ENCODE results near the gene PARD6G.
"Not testable (repeated sequence)": the region's sequence is repeated elsewhere in the genome, so short reads cannot be mapped to it uniquely, and the experiment has no call there.

Gene PARD6G, protein sequence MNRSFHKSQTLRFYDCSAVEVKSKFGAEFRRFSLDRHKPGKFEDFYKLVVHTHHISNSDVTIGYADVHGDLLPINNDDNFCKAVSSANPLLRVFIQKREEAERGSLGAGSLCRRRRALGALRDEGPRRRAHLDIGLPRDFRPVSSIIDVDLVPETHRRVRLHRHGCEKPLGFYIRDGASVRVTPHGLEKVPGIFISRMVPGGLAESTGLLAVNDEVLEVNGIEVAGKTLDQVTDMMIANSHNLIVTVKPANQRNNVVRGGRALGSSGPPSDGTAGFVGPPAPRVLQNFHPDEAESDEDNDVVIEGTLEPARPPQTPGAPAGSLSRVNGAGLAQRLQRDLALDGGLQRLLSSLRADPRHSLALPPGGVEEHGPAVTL

DNA sequence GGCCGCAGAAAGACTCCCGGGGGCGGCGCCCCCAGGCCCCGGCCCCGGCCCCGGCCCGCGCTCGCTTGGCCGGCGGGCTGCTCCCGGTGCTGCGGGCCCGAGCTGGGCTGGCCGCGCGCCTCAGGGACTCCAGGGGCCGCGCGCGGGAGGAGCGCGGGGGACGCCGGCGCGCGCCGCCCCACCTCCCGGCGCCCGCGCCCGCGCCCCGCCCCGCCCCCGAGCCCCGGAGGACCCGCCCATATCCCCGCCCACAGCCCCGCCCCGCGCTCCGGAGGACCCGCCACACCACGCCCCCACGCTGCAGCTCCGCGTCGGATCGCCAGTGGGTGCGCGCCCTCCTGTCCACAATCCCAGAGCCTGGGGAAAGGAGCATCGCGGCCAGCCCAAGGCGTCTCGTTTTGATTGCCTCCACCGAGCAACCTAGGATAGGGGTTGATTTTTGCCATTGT is at the start of gene PARD6G:
Gene PARD6G (minus strand): TSS at position 122 of the 449 bp plus-strand sequence. CDS start 166 bp downstream, outside the sequence.
- peak; percentile 30 to 84 for DNase-seq

DNA sequence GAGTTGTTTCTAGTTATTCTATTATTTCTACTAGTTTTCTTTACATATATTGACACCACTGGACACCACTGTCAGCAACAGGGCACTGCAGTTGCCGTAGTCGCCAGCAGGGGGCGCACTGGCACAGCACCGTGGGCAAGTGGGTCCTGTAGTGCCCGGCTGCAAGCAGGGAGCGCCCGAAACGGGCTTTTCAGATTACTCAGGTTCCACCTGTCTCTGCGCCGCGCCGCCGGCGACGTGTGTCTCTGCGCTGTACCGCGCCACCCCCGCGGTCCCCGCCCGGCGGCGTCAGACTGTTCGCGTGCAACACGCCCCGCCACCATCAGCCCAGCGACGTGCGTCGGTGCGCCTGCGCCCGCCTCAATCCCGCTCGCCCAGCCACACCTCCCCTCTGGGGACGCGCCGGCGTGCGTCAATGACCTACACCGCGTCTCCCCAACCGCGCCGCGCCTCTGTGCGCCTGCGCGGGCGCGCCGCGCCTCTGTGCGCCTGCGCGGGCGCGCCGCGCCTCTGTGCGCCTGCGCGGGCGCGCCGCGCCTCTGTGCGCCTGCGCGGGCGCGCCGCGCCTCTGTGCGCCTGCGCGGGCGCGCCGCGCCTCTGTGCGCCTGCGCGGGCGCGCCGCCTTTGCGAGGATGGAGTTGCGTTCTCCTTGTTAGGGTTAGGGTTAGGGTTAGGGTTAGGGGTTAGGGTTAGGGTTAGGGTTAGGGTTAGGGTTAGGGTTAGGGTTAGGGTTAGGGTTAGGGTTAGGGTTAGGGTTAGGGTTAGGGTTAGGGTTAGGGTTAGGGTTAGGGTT is 15.1 kb upstream of the PARD6G start:
- DNase-seq, result not testable (repeated sequence)

DNA sequence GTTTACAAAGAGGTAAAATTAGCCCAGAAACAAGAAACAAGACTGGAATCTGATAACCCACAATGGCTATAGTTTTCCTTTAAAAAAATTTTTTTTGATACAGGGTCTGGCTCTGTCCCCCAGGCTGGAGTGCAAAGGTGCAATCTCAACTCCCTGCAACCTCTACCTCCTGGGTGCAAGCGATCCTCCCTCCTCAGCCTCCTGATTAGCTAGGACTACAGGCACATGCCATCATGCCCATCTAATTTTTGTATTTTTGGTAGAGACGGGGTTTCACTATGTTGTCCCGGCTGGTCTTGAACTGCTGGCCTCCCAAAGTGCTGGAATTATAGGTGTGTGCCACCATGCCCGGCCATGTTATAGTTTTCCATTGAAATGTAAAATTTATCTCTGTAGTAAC is 12.3 kb upstream of the PARD6G start:
- no peak for DNase-seq

DNA sequence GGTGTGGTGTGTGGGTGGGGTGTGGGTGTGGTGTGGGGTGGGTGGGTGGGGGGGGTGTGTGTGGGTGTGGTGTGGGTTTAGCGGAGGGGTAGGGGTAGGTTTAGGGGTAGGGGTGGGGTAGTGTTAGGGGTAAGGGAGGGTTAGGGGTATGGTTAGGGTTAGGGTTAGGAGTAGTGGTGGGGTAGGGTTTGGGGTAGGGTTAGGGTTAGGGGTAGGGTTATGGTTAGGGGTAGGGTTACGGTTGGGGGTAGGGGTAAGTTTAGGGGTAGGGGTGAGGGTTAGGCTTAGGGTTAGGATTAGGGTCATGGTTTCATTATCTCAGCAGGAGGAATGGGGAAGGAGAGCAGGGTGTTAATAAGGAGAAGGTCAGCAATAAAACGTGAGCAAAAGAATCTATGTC is 11.3 kb upstream of the PARD6G start:
- DNase-seq, result no peak

DNA sequence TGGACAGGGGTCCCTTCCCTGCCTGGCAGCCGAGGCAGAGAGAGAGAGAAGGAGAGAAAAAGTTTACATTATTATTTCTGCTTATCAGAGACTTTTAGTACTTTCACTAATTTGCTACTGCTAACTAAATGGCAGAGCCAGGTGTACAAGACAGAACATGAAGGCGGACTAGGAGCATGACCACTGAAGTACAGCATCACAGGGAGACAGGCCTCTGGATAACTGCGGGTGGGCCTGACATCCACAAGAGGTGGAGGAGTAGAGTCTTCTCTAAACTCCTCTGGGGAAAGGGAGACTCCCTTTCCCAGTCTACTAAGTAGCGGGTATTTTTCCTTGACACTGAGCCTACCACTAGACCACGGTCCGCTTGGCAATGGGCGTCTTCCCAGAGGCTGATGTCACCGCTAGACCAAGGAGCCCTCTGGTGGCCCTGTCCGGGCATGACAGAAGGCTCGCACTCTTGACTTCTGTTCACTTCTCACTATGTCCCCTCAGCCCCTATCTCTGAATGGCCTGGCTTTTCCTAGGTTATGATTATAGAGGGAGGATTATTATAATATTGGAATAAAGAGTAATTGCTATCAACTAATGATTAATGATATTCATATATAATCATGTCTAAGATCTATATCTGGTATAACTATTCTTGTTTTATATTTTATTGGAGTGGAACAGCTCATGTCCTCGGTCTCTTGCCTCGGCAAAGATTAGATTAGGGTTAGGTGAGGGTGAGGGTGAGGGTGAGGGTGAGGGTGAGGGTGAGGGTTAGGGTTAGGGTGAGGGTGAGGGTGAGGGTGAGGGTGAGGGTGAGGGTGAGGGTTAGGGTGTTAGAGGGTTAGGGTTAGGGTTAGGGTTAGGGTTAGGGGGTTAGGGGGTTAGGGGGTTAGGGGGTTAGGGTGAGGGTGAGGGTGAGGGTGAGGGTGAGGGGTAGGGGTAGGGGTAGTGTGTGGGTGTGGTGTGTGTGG is 10.5 kb upstream of the PARD6G start:
- not testable (repeated sequence) for DNase-seq

DNA sequence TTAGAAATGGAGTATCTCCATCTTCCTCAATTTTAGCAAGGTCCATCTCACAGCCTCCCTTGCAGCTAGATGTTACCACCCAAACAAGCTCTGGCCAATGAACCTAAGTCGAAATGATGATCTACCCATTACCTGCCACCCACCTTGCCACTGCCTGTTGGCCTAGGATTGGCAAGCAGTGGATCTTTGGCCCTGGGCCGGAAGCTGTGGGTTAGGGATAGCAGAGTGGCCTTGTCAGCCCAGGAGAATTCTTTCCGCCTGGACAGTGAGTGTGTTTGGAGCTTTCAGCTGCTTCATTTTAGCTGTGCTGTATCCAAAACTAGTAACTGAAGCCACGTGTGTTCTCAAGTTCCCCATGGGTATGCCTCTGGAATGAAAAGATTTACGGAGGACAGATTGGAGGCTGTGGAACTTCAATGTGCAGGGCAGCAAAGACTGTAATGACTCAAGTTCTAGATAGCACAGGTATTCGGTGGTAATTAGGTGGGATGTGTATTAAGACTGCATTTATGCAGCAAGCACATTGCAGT is 7.7 kb upstream of the PARD6G start:
- no peak for DNase-seq

DNA sequence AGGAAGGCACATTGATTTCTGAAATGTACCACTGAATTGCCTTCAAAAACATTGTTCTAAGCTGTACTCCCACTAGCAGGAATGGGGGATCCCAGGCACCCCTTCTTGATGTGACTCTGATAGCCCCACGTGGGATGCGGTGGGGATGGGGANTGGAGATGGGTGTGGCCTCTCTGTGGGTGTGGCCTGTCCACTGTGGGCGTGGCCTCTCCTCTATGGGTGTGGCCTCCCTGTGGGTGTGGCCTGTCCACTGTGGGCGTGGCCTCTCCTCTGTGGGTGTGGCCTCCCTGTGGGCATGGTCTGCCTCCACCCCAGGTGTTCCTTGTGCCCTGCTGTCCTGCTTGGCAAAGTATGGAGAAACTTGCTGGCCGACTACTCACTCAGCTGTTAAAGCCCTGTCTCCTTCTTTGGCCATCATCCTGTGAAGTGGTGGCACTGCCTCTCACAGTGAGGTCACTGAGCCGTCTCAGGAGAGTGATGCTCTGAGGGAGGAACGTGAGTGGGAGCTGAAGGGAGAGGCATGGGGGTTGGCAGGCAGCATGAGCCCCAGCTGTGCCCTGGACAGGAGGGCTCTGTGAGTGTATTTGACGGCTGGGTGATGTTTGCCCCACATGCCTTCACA is 6.7 kb upstream of the PARD6G start:
- no peak for DNase-seq

DNA sequence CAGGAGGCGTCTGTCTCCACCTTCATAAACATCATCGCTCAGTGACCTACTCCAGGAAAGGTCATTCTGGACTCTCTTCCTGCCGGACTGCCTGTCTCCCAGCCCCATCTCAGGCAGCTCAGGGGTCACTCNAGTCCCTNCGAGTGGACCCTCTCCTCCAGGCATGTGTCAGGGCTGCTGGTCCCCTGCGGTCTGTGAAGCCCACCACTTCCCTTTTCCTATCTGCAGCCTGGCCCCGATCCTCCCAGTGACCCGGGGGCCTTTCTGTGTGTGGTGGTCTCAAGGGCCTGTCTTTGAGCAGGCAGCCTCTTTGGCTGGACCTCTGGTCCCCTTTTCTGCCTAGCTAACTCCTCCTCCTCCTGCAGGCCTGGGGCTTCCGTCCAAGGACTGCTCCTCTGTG is 5.9 kb upstream of the PARD6G start:
- no peak for DNase-seq

DNA sequence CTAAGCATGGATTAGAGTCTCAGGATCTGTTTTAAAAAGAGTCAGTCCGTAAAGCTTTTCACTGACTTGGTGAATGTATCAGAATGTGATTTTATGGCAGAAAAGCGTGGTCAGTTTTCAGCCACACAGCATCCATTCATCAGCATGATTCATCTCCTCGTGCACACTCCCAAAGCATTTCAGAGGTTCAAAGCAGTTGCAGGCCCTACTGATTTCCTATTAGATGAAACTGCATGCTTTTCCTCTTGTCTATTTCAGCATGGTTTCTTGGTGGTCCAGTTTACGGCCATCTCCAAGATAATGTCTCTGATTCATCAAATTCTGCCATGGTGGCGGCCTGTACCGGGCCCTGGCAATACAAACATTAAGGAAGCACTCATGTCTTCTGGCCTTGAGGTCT is 4.8 kb upstream of the PARD6G start:
- no peak for DNase-seq

DNA sequence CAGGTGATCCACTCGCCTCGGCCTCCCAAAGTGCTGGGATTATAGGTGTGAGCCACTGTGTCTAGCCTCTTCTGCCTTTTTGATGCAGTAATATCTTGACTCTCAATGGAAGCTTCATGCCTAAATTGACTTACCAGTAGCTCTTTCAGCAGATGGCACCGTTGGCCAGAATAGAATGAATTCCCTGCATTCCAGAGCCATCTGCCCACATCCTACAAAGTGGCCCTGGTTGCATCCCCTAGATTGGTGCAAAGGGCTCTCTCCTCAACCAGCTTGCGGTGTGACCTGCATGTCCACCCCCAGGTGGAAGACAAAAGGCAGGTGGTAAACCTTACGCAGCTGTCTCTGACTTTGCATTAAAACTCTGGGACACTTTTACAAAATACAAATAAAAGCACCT is 4.4 kb upstream of the PARD6G start:
- no peak for DNase-seq

DNA sequence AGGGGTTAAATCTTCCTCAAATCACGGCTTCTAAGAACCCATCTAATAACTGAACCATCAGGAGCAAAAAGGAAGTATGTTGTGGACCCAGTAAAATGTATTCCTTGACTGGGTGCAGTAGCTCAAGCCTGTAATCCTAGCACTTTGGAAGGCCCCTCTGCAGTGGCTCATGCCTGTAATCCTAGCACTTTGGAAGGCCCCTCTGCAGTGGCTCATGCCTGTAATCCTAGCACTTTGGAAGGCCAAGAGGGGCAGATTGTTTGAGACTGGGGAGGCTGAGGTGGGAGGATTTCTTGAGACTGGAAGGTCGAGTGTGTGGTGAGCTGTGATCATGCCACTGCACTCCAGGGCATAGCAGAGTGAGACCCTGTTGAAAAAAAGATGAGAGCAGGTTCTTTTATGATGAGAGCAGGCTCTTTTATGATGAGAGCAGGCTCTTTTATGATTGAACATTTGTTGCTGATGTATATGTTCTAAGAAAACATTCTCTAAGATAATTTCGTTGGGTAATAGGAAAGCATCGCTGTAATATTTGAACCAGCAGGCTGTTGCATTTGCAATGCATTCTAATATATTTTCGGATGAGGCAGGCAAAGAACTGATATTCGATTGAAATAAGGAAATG is 3.5 kb upstream of the PARD6G start:
- no peak for DNase-seq

DNA sequence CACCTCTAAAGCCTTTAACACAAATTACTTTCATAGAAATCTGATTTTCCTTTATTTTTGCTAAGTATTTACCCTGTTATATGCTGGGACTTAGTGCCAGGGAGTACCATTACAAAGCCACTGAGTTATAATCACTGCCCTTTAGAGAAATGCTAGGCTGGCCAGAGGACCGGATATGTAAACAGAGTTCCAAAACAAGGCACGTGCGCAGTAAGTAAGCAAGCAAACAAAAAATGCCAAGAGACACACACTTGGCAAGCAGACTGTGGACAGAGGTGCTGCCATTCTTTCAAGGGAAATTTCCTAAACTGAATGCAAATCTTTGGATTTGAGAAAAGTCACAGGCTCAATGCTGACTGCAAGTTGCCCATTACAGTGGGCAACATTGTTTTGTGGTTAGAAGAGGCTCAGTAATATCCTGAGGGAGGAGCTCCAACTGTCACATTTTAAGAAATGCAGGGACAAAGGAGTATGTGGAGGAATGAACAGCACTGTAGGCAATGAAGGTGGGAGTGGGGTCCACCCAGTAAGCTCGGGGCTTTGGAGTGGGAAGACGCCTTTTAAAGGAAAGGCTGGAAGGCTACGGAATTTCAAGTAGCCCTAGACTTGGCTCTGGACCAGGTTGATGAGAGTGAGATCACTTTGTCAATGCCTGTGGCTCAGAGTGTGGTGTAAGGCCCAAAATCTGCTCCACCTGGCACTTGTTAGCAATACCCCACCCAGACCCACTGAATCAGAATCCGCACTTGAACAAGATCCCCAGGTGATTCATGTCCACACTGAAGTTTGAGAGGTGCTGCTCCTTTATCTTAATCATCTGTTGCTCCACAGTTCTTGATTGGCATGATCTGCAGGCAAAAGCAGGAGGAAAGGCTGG is 2.1 kb upstream of the PARD6G start:
- DNase-seq, result no peak

DNA sequence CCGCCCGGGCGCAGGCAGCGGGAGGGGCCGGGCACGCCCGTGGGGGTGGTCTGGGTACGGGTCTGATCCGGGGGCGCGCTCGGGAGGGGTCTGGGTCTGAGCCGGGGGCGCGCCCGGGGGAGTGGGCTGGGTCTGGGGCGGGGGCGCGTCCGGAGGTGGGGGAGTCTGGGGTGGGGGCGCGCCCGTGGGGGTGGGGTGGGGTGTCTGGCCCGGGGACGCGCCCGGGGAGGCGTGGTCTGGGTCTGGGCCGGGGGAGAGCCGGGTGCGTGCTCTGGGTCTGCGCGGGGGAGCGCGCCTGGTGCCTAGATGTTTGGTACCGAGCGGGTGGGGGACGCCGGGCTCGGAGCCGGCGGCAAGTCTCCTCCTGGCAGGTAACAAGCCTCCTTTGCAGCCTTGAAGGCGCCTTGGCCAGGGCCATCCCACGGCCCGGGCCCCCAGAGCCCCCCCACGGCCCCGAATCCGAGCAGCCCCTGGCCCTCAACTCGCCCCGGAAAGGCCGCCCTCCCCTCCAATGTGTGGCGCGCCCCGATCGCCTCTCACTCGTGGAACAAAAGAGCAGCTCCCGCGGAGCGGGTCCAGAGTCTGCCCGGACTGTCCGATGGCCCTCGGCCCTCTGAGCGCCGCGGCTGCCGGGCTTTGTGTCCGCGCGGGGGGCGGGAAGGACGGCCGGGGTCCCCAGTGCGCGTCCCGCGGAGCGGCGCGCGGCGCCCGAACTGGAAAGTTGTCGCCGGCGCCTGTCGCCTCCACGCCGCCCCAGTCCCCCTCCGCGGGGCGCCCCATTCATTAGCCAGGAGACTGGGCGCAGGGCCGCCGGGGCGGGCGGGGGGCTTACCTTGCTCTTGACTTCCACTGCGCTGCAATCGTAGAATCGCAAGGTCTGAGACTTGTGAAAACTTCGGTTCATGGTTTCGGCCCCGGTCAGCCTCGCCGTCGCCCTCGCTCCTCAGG is 595 bp downstream of the PARD6G start:
- DNase-seq, result peak in 1 of 2 experiments; percentile 87

DNA sequence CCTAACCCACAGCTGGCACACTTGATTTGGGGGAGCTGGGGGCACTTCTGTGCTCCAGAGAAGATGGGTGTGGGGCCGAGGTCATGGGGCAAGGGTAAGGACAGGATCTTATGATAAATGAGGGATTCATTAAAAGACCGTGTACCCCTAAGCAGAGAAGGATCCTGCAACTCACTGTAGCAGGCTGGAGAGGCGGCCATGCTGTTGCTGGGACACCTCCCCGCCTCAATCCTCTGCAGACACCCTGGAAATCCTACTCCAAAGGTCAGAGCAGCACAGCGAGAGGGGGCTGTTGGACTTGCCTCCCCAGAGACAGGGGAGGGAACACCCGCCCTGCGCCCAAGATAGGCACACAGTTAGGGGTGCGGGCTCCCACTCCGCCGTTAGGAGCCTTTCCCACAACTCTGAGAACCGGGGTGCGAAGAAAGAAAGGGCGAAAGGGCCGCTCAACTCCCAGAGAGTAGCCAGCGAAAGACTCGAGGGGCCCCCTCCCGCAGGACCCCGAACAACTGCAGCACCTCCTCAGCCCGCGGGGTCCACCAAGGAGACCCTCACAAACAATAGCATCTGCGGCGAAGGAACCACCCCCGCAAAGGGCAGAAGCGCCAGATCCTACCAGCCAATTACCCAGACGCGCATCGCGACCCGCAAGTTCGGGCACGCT is 1.4 kb downstream of the PARD6G start:
- peak in 1 of 2 experiments; percentile 34 for DNase-seq

DNA sequence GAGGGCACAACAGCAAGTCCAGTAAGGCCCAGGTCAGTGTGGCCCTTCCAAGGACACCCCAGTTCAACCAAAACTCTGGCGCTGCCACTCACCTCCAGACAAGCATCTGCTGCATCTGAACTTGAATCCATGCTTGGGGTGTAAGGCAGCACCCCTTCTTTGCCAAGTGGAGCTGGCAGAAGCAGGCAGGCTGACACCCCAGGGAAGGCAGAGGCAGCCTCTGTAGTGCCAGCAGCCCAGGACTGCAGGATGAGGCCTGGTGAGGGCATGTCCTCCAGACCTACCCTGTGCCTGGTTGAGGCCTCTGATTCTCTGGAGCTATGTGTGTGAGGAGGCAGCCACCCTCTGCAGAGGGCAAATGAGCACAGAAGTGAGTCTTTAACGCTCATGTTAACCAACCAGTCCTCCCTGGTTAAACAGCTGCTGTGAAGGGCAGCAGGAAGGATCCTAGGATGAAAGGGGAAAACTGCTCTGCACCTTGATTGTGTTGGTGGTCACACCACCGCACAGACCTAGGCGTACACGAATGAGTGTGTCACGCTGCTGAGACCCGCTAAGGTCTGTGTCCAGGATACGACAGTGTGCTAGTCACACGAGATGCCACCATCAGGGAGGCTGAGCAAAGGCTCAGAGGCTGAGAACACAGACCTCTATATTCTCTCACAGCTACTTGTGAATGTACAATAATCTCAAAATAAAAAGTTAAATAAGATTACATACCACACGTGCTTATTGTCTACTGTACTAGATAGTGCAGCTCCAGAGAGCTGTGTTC is 2.2 kb downstream of the PARD6G start:
- no peak for DNase-seq

DNA sequence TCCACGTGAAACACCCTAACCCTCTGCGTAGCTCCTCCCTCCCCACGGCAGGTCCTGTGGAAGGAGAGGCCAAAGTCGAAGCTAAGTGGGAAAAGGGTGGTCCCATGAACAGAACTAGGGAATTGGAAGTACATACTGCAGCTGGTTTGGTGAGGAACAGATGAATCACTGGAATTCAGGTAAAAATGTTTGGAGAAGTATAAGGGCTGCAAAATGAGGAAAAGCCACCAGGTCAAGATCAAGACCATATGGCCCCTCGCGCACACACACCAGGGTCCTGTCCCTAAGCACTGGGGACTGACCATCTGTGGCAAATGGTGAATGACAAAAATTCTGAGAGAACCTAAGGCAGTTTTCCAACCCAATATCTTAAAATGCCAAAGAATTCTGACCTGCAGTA is 3.1 kb downstream of the PARD6G start:
- DNase-seq, result no peak

DNA sequence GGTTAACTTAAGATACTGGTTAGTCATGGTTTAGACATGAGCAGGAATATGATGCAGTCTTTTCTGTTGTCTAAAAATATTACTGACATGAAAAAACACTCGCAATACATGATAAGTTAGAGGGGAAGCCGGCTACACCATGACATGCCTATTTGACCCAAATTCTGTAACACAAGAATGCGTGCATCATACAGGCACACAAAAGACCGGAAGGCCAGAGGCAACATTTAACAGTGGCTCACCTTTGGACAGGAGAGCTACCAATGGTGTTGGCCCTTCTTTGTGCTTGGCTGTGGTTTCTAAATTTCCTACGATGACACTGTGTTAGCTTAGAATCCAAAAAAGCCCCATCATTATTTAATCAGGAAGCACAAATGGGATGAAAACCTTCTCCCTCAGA is 4.1 kb downstream of the PARD6G start:
- no peak for DNase-seq

All from NCI-H526 (cell line).